K562 (cell line): ENCODE results near the gene MTMR12. TPM values are rescaled to one million over a fixed set of nuclear protein-coding genes. Genes with fewer than 3 reads are reported as not detected.

ENCODE experiments used
- ATAC-seq: fragments of 200-7000 bp; cut with Tn5 transposase; 3 replicates; pipeline ENCODE4 v1.9.1; 2020; ENCODE audit warnings: moderate library complexity
- BruUV-seq: library from RNA; stranded (reverse); fragments of 400-500 nt; replicated peaks from 2 replicates; lab custom pipeline; 2021; lab: Mats Ljungman, UMichigan
- CTCF ChIA-PET: fragments of 300-600 bp; formaldehyde crosslinking; extraction: SDS; loops from one replicate; lab custom pipeline; 2021; ENCODE audit warnings: low intra/inter-chr PET ratio; lab: Yijun Ruan, JAX
- POLR2A ChIA-PET: fragments of 300-600, 350-650 bp; sonication (Branson Sonifier 250); formaldehyde crosslinking; extraction: SDS; loops from one replicate; lab custom pipeline; 2021; ENCODE audit warnings: antibody characterized with exemption, inconsistent platforms; lab: Yijun Ruan, JAX
- DNase-seq, 4 experiments: peaks; one replicate each; pipeline versions ENCODE4 v3.0.0 to v3.0.0-alpha.2; 2011 to 2018; ENCODE audit warnings: low spot score in 3 of 4, mixed read lengths in 3 of 4; ENCODE audit errors: extremely low read depth in 1 of 4
- FAIRE-seq: peaks from 2 replicates; lab custom pipeline; 2011; peaks lifted over from hg19 to GRCh38; lab: Jason Lieb, UNC
- H2AFZ ChIP-seq: 2 replicates; pipeline ENCODE4 v1.6.0; 2011; ENCODE audit warnings: low read depth, low read length, control low read depth, inconsistent platforms
- H3K27ac ChIP-seq: fragments of 200-600 bp; 3 replicates; pipeline ENCODE4 v1.8.0; 2011; ENCODE audit warnings: low read depth, mild to moderate bottlenecking, control low read depth, inconsistent platforms, low read length, moderate library complexity, mixed read lengths; ENCODE audit errors: extremely low read depth
- H3K27me3 ChIP-seq, 2 experiments: fragments of 300-600 bp in 1 of 2; 2 replicates in 1 of 2; 3 replicates in 1 of 2; pipeline versions ENCODE4 v1.6.0 to v1.8.0; 2011; ENCODE audit warnings: inconsistent platforms in 2 of 2, low read length in 2 of 2, mild to moderate bottlenecking in 1 of 2, mixed read lengths in 1 of 2, moderate library complexity in 1 of 2; ENCODE audit not compliant: control insufficient read depth in 2 of 2, insufficient read depth in 2 of 2
- H3K36me3 ChIP-seq: fragments of 300-600 bp; 3 replicates; pipeline ENCODE4 v1.8.0; 2011; ENCODE audit warnings: mild to moderate bottlenecking, low read length, inconsistent platforms; ENCODE audit not compliant: control insufficient read depth, insufficient read depth
- H3K4me1 ChIP-seq, 2 experiments: fragments of 200-600 bp in 1 of 2; replicated peaks in 1 of 2; 2 replicates in 1 of 2; 3 replicates in 1 of 2; pipeline versions ENCODE4 v1.5.1 to v1.8.0; 2011; ENCODE audit warnings: inconsistent platforms in 2 of 2, low read length in 2 of 2, mild to moderate bottlenecking in 1 of 2, mixed read lengths in 1 of 2, moderate library complexity in 1 of 2; ENCODE audit not compliant: control insufficient read depth in 2 of 2, insufficient read depth in 2 of 2
- H3K4me2 ChIP-seq: 2 replicates; pipeline ENCODE4 v1.6.1; 2011; ENCODE audit warnings: low read length, control low read depth, inconsistent platforms, mixed read lengths; ENCODE audit not compliant: insufficient read depth
- H3K4me3 ChIP-seq: fragments of 200-600 bp; sonication (generic), shearing (Covaris generic); 2 replicates; pipeline ENCODE4 v1.5.1; 2016; ENCODE audit warnings: control low read depth, inconsistent platforms
- H3K79me2 ChIP-seq: fragments of 200-600 bp; 3 replicates; pipeline ENCODE4 v1.8.0; 2011; ENCODE audit warnings: low read length, inconsistent platforms; ENCODE audit not compliant: control insufficient read depth, insufficient read depth
- H3K9ac ChIP-seq, 2 experiments: 2 replicates each; pipeline versions ENCODE4 v1.6.0 to v1.6.1; 2011; ENCODE audit warnings: low read depth in 2 of 2, low read length in 2 of 2, control low read depth in 1 of 2, inconsistent platforms in 1 of 2, mild to moderate bottlenecking in 1 of 2, mixed read lengths in 1 of 2; ENCODE audit not compliant: insufficient read depth in 1 of 2
- H3K9me1 ChIP-seq: one replicate; pipeline ENCODE4 v1.6.0; 2011; ENCODE audit warnings: inconsistent platforms, mild to moderate bottlenecking, low read length, moderate library complexity; ENCODE audit not compliant: control insufficient read depth, insufficient read depth
- H3K9me3 ChIP-seq: replicated peaks from 2 replicates; pipeline ENCODE4 v1.5.1; 2011; ENCODE audit warnings: low read depth, low read length, inconsistent platforms; ENCODE audit not compliant: control insufficient read depth, insufficient read depth
- H4K20me1 ChIP-seq: replicated peaks from 2 replicates; pipeline ENCODE4 v1.6.1; 2011; ENCODE audit warnings: low read length, inconsistent platforms, mixed read lengths; ENCODE audit not compliant: control insufficient read depth, insufficient read depth
- CAMTA2 ChIP-seq: fragments of 250-450 bp; sonication (Bioruptor Pico); conservative IDR thresholded peaks from 2 replicates; pipeline ENCODE4 v1.5.1; 2022
- GABPA ChIP-seq: fragments of 200-800 bp; sonication (Bioruptor generic); conservative IDR thresholded peaks from 2 replicates; pipeline ENCODE4 v1.6.1; 2016; ENCODE audit warnings: low read depth, missing genetic modification characterization, missing compliant biosample characterization
- LEF1 ChIP-seq: fragments of 450-650 bp; IDR thresholded peaks from 2 replicates; pipeline ENCODE4 v1.6.1; 2016; ENCODE audit warnings: mild to moderate bottlenecking
- MCM2 ChIP-seq: fragments of 450-650 bp; IDR thresholded peaks from 2 replicates; pipeline ENCODE4 v1.6.1; 2017; ENCODE audit warnings: low read depth, mild to moderate bottlenecking
- MTA1 ChIP-seq: fragments of 450-650 bp; IDR thresholded peaks from 2 replicates; pipeline ENCODE4 v1.6.1; 2017; ENCODE audit warnings: borderline replicate concordance
- MTF1 ChIP-seq: fragments of 250-450 bp; sonication (Bioruptor Pico); IDR thresholded peaks from 2 replicates; pipeline ENCODE4 v1.9.0; 2021; ENCODE audit warnings: moderate library complexity, mild to moderate bottlenecking, inconsistent platforms, borderline replicate concordance
- NCOA2 ChIP-seq, 2 experiments: fragments of 450-650 bp; IDR thresholded peaks; 2 replicates each; pipeline ENCODE4 v1.6.1; 2018; ENCODE audit warnings: mild to moderate bottlenecking in 2 of 2, moderate library complexity in 1 of 2; ENCODE audit not compliant: partially characterized antibody in 2 of 2
- WHSC1 ChIP-seq: IDR thresholded peaks from one replicate; pipeline ENCODE4 v1.6.1; 2012; ENCODE audit warnings: low read length, control low read depth, inconsistent platforms
- ZNF224 ChIP-seq: sonication (generic); formaldehyde crosslinking; IDR thresholded peaks from 2 replicates; pipeline ENCODE4 v1.8.0; 2022; ENCODE audit warnings: mild to moderate bottlenecking, missing genetic modification reagents
- ZNF780A ChIP-seq: fragments of 250-450 bp; sonication (Bioruptor Pico); IDR thresholded peaks from 2 replicates; pipeline ENCODE4 v1.5.0; 2021; ENCODE audit warnings: mild to moderate bottlenecking
- WGBS: fragments of 100-300 bp; shearing (Covaris generic); methylation state at CpG from one replicate; pipeline ENCODE4 v1.1.6; 2016; ENCODE audit warnings: low coverage, mixed read lengths; ENCODE audit not compliant: insufficient coverage; ENCODE audit errors: missing lambda C conversion rate; 5-methylcytosine and 5-hydroxymethylcytosine counted together
- in situ Hi-C: fragments of 300-500 bp; cut with MboI; formaldehyde crosslinking; loops from 4 replicates; pipeline ENCODE4 v1.15.0; 2018; ENCODE audit warnings: inconsistent platforms, mixed read lengths
- intact Hi-C: fragments of 100-400 bp; cut with micrococcal nuclease; formaldehyde crosslinking; loops from 2 replicates; pipeline ENCODE4 v1.14.2; 2022
- polyA plus RNA-seq, 8 experiments: library from polyadenylated mRNA; depleted of rRNA in 4 of 8; stranded (reverse) in 5 of 8; unstranded in 3 of 8; fragments of >200 nt; fragmentation: Nextera tagmentation in 2 of 8; fragmentation: Illumina TruSeq in 1 of 8; extraction: Ambion mirVana in 2 of 8; extraction: Trizol in 1 of 8; gene quantifications; 2 replicates each; pipeline versions ENCODE4 v1.2.1 to v1.2.3, GENCODE V29; 2011 to 2014; ENCODE audit warnings: inconsistent platforms in 1 of 8, missing spikeins in 1 of 8
- total RNA-seq, 7 experiments: library from RNA; depleted of rRNA in 6 of 7; stranded (reverse); fragments of >200 nt in 6 of 7; fragmentation: Illumina TruSeq in 2 of 7; extraction: Trizol in 2 of 7; gene quantifications; 2 replicates each; pipeline versions ENCODE4 v1.2.1 to v1.2.3, GENCODE V29; 2011 to 2021; ENCODE audit warnings: low replicate concordance in 1 of 7
- TF ChIP-seq, protein P1 (sequence below): fragments of 250-450 bp; sonication (Bioruptor Pico); IDR thresholded peaks from 2 replicates; pipeline ENCODE4 v1.4.0; 2020
- TF ChIP-seq, protein P2 (sequence below): fragments of 250-450 bp; sonication (Bioruptor Pico); IDR thresholded peaks from 2 replicates; pipeline ENCODE4 v1.5.1; 2021; ENCODE audit warnings: mild to moderate bottlenecking
- TF ChIP-seq, protein P3 (sequence below): fragments of 450-650 bp; IDR thresholded peaks from 2 replicates; pipeline ENCODE4 v1.7.0; 2016; ENCODE audit warnings: borderline replicate concordance

MTMR12 gene
- total and polyA plus RNA-seq, 9 of the 15 experiments (the other 6 are each of a cell fraction or from before 2014, with no cell fraction given), result 4.0 to 28.7 (median 17.1) TPM

DNA sequence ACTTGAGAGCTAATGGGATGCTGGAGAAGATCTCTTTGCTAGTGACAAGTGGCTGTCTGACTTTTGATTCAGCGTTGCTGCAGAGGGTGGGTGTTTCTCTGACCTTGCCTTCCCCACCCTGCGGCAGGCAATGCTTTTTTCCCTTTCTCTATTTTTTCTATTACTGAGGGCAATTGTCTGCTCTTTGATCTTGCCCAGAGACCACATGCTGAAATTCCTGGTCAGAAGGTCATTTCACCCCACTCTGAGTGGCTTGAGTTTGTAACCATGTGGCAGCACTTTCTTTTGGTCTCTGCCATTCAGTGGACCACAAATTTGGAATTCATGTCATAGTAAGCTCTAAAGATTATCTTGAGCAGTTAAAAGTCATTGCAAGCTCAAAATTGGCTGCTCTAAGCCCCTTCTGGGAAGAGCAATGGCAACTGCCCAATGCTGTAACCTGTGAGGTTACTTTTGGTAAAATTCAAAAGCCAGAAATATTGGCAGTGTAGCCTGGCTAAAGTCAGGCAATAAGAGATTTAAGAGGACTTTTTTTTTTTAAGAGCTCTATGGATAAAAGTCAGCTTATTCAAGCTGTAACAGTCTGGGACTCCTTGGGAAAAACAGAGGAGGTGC lies 30.4 kb upstream of the MTMR12 start:
- BruUV-seq, result no TSS peak
- Histone ChIP-seq H3K9me3 (no peaks in the 10 kb centered on the region), H3K9ac (no peak overlapping the region), H3K9me1 (no peaks in the 10 kb centered on the region), H3K27ac (no peak overlapping the region), H3K36me3 (no peaks in the 10 kb centered on the region), H2AFZ (no peak overlapping the region), H3K4me2 (no peak overlapping the region), H3K4me3 (no peak overlapping the region), H3K27me3 (no peaks in the 10 kb centered on the region; a peak in 1 of 5 replicates), H4K20me1 (no peaks in the 10 kb centered on the region), H3K4me1 (no peaks in the 10 kb centered on the region), H3K79me2 (no peaks in the 10 kb centered on the region)
- CTCF ChIA-PET, result no interaction called here
- no peak for DNase-seq
- ATAC-seq, result no peak
- in situ Hi-C loops, result no loop called here
- intact Hi-C loops, result no loop called here
- FAIRE-seq, result no peak
- POLR2A ChIA-PET, result interaction anchor here (0.6 to 1.3 kb wide), 3 partner anchors 12 to 158 kb away, joined by 3 to 4 read pairs (median 3); no protein-coding TSS in a partner anchor
- 33% methylated on average over 2 of the region's 2 CpGs for WGBS
- TF ChIP-seq, protein P1, sequence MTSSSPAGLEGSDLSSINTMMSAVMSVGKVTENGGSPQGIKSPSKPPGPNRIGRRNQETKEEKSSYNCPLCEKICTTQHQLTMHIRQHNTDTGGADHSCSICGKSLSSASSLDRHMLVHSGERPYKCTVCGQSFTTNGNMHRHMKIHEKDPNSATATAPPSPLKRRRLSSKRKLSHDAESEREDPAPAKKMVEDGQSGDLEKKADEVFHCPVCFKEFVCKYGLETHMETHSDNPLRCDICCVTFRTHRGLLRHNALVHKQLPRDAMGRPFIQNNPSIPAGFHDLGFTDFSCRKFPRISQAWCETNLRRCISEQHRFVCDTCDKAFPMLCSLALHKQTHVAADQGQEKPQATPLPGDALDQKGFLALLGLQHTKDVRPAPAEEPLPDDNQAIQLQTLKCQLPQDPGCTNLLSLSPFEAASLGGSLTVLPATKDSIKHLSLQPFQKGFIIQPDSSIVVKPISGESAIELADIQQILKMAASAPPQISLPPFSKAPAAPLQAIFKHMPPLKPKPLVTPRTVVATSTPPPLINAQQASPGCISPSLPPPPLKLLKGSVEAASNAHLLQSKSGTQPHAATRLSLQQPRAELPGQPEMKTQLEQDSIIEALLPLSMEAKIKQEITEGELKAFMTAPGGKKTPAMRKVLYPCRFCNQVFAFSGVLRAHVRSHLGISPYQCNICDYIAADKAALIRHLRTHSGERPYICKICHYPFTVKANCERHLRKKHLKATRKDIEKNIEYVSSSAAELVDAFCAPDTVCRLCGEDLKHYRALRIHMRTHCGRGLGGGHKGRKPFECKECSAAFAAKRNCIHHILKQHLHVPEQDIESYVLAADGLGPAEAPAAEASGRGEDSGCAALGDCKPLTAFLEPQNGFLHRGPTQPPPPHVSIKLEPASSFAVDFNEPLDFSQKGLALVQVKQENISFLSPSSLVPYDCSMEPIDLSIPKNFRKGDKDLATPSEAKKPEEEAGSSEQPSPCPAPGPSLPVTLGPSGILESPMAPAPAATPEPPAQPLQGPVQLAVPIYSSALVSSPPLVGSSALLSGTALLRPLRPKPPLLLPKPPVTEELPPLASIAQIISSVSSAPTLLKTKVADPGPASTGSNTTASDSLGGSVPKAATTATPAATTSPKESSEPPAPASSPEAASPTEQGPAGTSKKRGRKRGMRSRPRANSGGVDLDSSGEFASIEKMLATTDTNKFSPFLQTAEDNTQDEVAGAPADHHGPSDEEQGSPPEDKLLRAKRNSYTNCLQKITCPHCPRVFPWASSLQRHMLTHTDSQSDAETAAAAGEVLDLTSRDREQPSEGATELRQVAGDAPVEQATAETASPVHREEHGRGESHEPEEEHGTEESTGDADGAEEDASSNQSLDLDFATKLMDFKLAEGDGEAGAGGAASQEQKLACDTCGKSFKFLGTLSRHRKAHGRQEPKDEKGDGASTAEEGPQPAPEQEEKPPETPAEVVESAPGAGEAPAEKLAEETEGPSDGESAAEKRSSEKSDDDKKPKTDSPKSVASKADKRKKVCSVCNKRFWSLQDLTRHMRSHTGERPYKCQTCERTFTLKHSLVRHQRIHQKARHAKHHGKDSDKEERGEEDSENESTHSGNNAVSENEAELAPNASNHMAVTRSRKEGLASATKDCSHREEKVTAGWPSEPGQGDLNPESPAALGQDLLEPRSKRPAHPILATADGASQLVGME (CRISPR knock-in tag), result no peak
- no peak for TF ChIP-seq ZNF780A
- no peak for TF ChIP-seq WHSC1
- no peak for TF ChIP-seq GABPA
- no peak for TF ChIP-seq MCM2
- TF ChIP-seq, protein P2, sequence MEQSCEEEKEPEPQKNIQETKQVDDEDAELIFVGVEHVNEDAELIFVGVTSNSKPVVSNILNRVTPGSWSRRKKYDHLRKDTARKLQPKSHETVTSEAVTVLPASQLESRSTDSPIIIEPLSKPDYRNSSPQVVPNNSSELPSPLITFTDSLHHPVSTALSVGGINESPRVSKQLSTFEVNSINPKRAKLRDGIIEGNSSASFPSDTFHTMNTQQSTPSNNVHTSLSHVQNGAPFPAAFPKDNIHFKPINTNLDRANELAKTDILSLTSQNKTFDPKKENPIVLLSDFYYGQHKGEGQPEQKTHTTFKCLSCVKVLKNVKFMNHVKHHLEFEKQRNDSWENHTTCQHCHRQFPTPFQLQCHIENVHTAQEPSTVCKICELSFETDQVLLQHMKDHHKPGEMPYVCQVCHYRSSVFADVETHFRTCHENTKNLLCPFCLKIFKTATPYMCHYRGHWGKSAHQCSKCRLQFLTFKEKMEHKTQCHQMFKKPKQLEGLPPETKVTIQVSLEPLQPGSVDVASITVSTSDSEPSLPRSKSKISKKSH (CRISPR knock-in tag), result no peak
- TF ChIP-seq MTA1, result no peak
- no peak for TF ChIP-seq MTF1 (CRISPR knock-in tag)
- TF ChIP-seq CAMTA2, result no peak
- TF ChIP-seq ZNF224 (CRISPR knock-in tag), result no peak
- no peak for TF ChIP-seq LEF1
- no peak for TF ChIP-seq NCOA2 (IDR thresholded peaks at IDR 0.05; ENCODE audit: partially characterized antibody in 2 of 2)
- TF ChIP-seq, protein P3, sequence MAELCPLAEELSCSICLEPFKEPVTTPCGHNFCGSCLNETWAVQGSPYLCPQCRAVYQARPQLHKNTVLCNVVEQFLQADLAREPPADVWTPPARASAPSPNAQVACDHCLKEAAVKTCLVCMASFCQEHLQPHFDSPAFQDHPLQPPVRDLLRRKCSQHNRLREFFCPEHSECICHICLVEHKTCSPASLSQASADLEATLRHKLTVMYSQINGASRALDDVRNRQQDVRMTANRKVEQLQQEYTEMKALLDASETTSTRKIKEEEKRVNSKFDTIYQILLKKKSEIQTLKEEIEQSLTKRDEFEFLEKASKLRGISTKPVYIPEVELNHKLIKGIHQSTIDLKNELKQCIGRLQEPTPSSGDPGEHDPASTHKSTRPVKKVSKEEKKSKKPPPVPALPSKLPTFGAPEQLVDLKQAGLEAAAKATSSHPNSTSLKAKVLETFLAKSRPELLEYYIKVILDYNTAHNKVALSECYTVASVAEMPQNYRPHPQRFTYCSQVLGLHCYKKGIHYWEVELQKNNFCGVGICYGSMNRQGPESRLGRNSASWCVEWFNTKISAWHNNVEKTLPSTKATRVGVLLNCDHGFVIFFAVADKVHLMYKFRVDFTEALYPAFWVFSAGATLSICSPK, result no peak
